CD4-positive, alpha-beta T cell treated with Interferon gamma for 1 hour (primary cell): ENCODE data around the gene STKLD1.
"Not testable (repeated sequence)": the region's sequence is repeated elsewhere in the genome, so short reads cannot be mapped to it uniquely, and the experiment has no call there.

Experiments used
- DNase-seq: peaks from one replicate; pipeline ENCODE4 v3.0.0-alpha.2; 2020

Gene STKLD1

DNA sequence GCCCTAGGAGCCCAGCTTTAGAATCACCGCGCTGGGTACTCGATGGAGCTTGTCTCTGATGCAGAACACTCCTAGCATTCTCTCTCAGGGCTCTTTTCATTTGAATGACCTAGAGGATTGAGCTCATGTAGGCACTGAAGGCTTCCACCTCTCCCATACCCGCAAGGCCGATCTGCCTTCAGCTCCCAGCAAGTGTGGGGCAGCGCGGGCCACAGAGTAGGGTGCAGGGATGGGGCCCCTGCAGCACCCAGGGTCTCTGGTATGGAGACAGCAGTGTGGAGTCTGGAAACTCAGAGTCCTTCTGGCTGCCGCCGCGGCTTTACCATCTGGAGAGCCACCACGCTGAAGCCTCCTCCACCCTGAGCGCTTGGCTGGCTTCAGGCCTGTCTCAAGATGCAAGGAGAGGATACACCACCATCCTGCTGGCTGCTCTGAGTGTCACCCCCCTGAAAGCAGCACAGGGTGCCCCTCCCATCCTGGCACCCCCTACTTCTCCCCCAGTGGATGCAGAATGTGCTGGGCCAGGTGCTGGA is 12.9 kb downstream of the STKLD1 start:
- no peak for DNase-seq

DNA sequence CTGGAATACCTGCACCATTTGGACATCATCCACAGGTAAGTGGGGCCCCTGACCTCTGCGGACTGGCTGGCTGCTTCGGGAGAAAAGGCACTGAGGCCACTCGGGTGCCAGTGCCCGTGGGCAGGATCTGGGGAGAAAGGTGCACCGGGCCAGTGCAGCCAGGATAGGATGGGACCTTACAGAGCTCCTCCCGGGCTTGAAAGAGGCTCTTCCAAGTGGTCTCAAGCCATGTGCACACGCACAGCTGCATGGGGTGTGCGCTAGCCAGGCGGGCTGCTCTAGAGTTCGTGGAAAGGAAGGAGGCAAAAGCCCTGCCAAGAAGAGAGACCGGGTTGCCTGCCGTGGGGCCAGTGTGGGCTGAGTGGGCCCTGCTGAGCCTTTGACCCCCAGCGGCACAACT is 13.4 kb downstream of the STKLD1 start:
- DNase-seq: no peak

DNA sequence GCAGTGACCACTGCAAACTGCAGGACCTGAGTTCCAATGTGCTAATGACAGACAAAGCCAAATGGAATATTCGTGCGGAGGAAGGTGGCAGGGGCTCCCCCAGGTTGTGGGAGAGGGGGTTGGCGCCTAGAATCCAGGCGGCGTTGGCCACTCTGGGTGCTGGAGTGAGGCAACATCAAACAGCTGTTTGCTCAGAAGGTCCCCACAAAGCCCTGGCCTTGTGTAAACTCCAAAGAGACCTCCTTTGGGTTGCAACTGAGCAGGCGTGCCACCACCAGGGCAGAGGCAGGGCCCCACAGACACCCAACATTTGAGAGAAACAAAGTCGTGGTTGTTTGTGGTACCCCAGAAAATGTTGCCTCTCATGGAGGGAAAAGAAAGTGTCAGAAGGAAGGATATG is 14.5 kb downstream of the STKLD1 start:
- no peak for DNase-seq

DNA sequence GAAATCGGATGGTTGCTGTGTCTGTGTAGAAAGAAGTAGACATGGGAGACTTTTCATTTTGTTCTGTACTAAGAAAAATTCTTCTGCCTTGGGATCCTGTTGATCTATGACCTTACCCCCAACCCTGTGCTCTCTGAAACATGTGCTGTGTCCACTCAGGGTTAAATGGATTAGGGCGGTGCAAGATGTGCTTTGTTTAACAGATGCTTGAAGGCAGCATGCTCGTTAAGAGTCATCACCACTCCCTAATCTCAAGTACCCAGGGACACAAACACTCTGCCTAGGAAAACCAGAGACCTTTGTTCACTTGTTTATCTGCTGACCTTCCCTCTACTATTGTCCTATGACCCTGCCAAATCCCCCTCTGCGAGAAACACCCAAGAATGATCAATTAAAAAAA is 15.3 kb downstream of the STKLD1 start:
- not testable (repeated sequence) for DNase-seq

DNA sequence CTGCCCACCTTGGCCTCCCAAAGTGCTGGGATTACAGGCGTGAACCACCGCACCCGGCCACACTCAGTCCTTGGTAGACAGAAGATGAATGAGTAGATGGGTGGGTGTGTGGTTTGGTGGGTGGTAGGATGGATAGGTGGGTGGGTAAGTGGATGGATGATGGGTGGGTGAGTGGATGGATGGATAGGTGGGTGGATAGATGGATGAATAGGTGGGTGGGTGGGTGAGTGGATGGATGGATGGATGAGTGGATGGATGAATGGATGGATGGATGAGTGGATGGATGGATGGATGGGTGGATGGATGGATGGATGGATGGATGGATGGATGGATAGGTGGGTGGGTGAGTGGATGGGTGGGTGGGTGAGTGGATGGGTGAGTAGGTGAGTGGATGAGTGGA is 16.1 kb downstream of the STKLD1 start:
- DNase-seq: not testable (repeated sequence)

DNA sequence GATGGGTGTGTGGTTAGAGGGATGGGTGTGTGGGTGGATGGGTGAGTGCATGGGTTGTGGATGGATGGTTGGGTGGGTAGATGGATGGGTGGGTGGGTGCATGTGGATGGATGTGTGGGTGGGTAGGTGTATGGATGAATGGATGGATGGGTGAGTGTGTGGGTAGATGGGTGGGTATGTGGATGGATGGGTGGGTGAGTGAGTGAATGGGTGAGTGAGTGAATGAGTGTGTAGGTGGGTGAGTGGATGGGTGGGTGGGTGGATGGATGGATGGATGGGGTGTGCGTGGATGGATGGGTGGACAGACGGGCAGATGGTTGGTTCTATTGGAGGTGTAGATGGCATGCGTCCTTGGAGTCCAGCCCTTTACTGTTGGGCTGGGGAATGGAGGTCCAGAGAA is 17.2 kb downstream of the STKLD1 start:
- DNase-seq: no peak

DNA sequence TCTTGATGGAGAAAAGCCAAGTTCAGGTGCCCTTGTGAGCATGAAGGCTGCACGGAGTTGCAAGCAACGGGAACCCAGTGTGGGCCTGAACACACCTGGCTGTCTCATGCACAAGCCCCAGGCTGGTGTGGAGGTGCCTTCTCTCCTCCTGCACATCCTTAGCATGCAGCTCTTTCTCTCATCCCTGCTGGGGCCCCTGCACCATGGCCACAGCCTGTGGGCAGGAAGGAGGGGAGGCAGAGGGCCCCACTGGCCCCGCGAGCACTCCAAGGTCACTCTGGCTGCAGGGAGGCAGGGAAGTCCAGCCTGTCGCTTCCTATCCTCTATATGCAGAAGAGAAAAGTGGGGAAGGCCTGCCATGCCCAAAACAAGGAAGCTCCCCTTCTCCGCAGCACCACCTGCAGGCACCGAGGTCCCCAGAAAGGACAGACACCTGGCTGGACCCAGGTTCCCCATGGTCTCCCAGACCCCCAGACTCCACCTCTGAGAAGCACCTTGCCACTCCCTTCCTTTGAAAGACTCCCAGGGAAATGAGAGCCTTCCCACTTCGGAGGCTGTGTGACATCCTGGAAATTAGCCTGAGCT is 18.6 kb downstream of the STKLD1 start:
- DNase-seq: no peak

DNA sequence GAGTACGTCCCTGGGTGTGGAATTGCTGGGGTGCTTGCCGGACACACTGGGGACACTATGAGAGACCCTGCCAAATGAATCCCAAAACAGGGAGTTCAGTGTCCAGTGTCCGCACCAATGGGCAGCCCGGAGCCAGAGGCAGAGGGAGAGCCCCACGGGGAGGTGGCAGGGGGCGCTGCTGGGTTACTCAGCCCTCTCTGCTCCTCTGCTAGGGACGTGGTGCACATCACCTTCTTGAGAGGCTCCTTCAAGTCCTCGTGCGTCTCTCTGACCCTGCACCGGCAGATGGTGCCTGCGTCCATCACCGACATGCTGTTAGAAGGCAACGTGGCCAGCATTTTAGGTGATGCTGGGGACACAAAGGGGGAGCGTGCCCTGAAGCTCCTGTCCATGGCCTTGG is 20.8 kb downstream of the STKLD1 start:
- no peak for DNase-seq

DNA sequence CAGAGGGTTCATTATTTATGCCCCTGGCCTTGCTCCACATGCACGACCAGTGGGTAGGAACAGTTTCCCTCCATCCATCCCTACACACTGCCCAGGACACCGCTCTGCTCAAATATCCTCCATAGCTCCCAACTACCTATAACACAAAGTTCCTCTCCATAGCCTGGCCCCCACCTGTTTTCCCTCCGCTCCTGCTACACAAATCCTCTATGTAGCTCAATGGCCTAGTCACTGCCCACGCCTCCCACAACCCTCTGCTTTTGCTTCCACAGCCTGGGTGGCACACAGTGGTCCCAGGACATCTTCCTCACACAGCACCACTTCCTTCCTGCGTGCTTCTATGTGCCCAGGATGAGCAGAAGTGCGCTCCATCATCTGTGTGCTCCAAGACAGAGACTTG is 21.2 kb downstream of the STKLD1 start:
- DNase-seq: no peak

DNA sequence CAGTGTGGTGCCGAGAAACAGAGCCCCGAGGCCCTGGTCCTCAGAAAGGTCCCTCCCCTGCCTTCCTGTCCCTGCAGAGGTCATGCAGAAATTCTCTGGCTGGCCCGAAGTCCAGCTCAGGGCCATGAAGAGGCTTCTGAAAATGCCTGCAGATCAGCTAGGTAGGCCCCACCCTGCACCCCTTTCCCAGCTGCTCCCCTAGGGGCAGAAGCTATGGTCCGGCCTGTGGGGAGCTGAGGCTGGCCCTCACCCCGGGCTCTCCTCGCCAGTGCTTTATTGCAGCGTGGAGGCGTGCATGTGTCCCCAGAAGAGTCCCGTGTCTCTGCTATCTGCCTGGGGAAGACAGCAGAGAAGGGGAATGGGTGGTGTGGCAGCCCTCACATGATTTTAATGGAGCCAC is 21.7 kb downstream of the STKLD1 start:
- DNase-seq: no peak

DNA sequence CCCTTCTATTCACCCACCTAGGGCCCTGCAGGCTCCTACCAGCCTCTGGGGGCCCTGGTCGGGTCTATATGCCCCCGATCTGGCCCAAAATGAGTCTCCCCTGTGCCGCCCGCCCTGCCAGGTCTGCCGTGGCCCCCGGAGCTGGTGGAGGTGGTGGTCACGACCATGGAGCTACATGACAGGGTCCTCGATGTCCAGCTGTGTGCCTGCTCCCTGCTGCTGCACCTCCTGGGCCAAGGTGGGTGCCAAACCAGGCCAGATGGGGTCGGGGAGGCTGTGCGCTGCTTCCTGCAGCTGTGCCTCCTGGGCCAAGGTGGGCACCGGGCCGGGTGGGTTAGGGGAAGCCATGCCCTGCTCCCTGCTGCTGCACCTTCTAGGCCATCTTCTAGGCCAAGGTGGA is 24.1 kb downstream of the STKLD1 start:
- no peak for DNase-seq

DNA sequence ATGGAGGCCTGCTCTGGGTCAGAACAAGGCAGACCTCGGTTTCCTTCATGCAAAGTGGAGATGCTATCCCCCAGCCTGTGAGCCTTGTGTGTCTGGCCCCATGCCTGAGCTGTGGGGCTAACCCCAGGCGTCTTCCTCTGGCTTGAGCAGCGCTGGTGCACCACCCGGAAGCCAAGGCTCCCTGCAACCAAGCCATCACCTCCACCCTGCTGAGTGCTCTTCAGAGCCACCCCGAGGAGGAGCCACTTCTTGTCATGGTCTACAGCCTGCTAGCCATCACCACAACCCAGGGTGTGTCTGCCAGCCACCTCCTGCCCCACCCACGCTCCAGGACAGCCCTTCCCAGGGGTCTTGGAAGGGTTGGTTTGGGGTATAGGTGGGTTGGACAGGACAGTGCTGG is 25.4 kb downstream of the STKLD1 start:
- DNase-seq: no peak

DNA sequence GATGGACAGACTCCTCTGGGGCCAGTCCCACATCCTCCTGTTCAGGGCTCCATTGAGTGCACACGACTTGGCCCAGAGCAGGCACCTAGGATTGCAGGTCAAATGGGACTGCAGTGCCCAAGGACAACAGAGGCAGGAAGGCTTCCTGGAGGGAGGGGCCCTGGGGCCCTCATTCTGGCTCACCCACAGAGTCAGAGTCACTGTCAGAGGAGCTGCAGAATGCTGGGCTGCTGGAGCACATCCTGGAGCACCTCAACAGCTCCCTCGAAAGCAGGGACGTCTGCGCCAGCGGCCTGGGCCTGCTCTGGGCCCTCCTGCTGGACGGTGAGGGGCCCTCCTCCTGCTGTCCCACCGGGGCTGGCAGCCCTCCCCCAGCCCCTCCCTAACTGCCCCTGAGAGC is 26.5 kb downstream of the STKLD1 start:
- no peak for DNase-seq

DNA sequence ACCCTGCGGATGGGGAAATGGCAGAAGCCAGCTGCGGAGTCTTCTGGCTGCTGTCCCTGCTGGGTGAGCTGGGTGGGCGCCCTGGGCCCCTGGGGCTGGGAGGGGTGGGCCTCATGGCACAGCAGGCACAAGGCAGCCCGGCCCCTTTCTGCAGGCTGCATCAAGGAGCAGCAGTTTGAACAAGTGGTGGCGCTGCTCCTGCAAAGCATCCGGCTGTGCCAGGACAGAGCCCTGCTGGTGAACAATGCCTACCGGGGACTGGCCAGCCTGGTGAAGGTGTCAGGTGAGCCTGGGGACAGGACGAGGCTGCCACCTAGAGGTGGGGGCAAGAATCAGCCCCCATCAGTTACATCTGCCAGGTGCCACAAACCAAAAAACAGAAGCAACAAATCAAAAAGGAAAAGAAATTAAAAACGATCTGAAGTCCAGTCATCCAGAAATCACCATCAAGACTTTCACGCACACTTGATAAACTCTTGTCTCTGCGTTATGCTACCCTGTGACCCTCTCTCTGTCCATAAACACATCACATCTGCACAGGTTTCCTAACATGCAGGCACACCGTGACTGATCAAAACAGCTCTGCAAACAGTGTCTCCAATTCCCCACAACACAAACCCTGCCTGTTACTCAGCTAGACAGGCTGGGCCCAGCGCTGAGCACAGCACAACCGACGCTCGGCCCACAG is 27.7 kb downstream of the STKLD1 start:
- DNase-seq: peak; percentile 48

DNA sequence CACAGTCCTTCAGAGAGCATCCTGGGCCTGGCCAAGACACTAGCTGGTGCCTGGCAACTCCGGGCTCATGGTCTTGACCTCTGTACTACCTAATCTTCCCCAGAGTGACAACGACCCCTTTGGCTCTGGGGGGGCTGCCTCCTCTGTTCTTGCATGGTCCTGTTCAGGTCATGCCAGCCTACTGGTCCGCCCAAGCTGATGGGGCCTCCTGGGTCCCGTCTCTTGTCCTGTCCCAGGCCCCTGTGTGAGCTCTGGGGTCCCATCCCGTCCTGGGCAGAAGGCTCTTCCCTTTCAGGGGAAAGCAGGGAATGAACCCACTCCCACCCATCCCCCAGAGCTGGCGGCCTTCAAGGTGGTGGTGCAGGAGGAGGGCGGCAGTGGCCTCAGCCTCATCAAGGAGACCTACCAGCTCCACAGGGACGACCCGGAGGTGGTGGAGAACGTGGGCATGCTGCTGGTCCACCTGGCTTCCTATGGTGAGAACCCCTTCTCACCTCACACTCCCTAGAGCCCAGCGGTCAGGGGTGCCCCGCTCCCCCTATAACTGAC is 28.4 kb downstream of the STKLD1 start:
- no peak for DNase-seq

DNA sequence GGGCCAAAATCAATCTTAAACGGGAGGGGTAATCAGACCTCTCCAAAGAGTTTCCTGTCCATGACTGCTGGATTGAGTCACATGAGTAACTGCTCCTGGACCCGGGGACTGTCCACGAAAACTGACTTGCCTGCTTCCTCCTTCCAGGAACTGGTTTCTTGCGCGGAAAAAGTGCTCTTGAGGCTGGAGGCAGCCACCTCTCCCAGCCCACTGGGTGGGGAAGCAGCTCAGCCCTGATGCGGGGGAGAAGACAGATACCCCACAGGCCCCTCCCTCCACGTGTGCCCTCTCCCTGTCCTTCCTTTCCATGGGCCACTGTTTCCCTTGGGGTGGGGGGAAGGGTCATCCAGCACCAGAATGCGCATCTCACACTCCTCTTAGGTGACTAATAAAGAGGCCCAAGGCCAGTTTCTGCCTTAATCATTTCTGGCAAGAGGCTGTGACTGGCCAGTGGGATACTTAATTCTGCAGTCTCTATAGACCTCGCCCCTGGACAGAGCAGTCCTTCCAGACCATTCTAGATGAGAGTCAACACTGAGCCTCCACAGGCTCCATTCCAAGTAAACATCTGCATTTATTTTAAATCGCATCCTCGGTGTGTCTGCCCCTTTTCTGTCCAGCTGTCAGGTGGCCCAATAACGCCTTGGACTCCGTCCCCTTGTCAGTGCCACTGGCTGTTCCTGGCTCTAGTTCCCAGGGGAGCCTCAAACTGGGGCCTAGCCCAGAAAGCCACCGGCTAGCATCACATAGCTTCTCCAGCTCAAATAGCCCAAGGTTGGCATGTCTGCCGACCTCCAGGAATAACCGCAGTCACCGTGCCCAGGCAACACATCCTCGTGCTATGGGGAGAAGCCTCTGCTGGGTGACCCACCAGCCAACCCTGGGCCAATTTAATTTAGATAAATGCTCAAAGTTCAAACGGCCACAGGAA is 29.6 kb downstream of the STKLD1 start:
- no peak for DNase-seq

DNA sequence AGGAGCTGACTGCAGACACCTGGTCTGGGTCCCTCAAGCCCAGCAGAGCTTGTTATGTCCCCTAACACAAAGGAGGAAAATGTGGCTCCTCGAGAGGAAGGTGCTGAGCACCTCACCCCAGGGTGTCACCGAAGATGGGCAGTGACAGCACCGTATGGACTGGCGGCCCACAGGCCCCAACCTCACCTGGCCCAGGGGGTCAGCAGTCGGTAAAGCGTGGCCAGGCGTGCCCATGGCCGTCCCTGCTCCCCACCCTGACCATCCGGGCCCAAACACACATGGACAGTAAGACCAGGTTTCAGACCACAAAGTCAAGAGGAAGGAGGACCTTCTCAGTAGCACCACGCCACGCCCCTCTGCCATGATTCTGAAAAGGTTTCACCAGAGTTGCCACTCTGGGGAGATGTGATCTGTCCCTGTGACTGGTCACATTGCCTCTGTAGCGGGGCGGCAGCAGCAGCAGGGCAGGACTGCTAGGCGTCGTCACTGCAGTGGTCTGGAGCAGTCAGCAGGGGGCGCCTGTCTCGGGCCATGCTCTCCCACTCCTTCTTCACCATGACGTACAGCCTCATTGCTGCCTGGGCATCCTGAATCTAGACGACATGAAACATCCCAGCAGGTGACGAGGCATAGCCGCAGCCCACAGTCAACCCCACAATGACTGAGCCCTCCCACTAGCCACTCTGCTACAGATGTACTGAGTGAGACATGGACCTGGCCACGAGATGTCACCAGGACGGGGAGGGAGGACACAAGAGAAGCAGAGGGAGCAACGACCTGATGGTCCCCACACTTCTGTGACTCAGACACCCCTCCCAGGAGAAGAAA is 30.5 kb downstream of the STKLD1 start:
- DNase-seq: peak; percentile 78

DNA sequence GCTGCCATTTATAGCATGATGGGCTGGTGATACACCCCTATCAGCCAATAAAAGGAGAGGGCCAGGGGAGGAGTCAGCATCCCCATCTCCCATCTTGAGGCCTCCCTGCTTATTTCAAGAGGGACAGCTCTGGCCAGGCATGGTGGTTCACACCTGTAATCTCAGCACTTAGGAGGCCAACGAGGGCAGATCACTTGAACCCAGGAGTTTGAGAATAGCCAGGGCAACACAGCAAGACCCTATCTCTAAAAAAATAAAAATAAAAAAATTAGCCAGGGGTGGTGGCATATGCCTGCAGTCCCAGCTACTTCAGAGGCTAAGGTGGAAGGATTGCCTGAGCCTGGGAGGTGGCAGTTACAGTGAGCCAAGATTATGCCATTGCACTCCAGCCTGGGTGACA is 31.9 kb downstream of the STKLD1 start:
- DNase-seq: no peak

DNA sequence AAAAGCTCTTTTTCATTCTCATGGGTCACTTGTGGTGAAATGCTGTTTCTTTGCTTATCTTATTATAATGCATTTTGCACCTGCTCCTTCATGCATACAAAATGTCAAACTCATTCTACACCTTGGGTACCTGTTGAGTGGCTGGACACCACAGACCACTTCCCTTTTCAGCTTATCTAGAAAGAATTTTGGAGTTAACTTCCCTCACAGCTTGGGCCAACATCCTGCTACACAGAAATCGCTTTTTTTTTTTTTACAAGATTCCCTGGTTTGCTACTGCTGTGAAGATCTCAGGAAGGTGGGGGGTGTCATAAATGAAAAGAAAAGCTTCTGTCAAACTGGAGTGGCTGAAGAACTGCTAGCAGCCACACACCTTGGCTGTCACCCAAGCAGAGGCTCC is 39.0 kb downstream of the STKLD1 start:
- no peak for DNase-seq

DNA sequence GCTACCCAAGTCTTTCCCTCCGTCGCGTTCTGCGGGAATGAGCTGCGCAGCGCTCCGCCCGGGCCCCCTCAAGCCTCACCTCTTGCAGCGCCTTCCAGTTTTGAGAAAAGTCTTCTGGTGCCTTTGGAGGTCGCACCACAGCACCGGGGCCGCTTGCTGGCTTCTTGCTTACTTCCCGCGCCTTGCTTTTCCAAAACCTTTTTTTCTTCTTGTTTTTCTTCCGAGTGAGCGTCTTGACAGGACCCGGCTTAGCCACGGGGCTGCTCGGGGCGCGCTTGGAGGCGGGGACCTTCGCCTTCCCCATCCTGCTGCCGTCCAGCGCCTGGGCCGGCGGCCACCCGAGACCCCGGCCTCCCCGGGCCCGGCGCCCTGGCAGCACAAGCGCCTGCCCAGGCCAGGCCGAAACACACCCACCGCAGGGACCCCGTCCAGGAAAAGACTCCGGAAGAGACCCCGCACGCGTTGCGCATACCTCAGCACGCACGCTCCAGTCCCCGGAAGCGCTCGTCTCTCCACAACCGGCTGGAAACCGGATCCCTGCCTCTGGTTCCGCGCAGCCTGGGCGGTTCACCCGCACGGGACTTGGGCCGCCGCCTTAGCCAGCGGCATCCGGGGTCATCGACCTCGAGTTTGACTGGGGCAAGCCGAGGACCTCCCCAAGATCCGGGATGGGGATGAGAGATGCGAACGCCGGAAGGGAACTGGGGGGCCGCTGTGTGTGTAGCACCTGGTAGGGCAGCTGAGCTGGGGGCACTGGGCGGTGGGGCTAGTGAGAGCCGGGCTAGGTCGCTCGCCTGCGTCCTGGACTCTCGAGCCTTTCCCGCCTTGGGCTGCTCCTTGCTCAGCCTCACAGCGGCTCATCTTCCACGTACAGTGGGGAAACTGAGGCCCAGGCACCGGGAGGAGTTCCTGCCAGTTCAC is 41.6 kb downstream of the STKLD1 start, which contains the start of gene REXO4:
Gene REXO4 (minus strand): TSS at position 470 of the 921 bp plus-strand sequence. CDS start 166 bp downstream, at position 304.
- DNase-seq: peak; percentile 82

DNA sequence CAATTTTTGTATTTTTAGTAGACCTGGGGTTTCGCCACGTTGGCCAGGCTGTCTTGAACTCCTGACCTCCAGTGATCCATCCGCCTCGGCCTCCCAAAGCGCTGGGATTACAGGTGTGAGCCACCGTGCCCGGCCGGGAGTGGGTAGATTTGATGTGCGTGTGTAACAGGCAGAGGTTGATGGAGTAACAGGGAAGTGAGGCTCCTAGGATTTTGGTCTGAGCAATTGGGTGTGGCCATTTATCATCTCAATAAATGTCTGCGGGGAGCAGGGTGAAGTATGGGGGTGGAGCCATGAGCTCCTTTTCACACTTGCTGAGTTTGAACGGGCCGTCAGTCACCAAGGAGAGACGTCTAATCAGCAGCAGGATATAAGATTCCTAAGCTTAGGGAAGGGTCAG is 42.8 kb downstream of the STKLD1 start:
- DNase-seq: no peak
